ENCODE data around the gene KRTAP4-9.

DNA sequence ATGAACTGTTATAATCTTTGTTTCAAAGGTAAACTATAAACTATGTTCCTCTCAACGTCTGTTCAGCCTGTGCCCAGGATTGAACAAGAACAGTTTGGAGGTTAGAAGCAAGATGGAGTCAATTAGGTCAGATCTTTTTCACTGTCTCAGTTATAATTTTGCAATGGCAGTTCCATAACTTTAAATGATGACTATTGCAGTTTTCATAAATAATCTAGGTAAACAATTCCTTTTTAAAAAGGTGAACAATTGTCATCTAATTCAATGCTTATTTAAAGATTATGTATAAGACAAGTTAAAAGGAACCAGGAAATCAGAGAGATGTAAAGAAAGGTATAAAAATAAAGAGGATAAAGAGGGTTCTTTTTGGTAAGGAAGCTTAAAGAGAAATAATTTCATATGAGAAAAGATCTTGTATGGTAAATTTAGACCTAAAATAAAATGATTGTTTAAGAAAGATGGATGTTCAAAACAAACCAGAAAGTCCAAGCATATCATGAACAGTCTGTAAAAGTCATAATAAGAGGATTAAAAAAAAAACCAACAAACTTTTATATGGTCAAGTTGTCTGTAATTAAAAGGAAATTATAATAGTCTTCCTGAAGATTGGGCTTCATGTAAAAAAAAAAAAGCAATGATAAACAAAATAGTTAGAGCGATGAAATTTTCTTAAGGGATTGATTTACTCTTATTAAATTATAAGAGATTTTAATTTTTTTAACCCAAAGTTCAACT, 6.1 kb downstream of the KRTAP4-9 start:
- TF ChIP-seq, protein P1, sequence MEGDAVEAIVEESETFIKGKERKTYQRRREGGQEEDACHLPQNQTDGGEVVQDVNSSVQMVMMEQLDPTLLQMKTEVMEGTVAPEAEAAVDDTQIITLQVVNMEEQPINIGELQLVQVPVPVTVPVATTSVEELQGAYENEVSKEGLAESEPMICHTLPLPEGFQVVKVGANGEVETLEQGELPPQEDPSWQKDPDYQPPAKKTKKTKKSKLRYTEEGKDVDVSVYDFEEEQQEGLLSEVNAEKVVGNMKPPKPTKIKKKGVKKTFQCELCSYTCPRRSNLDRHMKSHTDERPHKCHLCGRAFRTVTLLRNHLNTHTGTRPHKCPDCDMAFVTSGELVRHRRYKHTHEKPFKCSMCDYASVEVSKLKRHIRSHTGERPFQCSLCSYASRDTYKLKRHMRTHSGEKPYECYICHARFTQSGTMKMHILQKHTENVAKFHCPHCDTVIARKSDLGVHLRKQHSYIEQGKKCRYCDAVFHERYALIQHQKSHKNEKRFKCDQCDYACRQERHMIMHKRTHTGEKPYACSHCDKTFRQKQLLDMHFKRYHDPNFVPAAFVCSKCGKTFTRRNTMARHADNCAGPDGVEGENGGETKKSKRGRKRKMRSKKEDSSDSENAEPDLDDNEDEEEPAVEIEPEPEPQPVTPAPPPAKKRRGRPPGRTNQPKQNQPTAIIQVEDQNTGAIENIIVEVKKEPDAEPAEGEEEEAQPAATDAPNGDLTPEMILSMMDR (IDR thresholded peaks at IDR 0.05): no peak
- TF ChIP-seq POLR2AphosphoS5 (IDR thresholded peaks at IDR 0.05; ENCODE audit: low read depth, low read length): no peak
